Activated B cell treated with CpG ODN at 0.5 μM for 24 hours (primary cell): ENCODE measurements around the gene TNFSF4. TPM values are rescaled to one million over a fixed set of nuclear protein-coding genes. Genes with fewer than 3 reads are reported as not detected.

ENCODE experiments used
- ATAC-seq: fragments of 200-7000 bp; cut with Tn5 transposase; one replicate; pipeline ENCODE4 v1.10.0; 2021; ENCODE audit warnings: low read depth, mild to moderate bottlenecking, moderate library complexity
- CTCF ChIA-PET: fragments of 350-600 bp; sonication (Branson Sonifier 250); formaldehyde crosslinking; loops from one replicate; lab custom pipeline; 2021; ENCODE audit warnings: antibody characterized with exemption; lab: Charles Lee
- POLR2A ChIA-PET: fragments of 350-600 bp; sonication (Branson Sonifier 250); formaldehyde crosslinking; loops from one replicate; lab custom pipeline; 2021; ENCODE audit warnings: antibody characterized with exemption; lab: Charles Lee
- DNase-seq: peaks from one replicate; pipeline ENCODE4 v3.0.0; 2022
- H3K27ac Mint-ChIP-seq: one replicate; pipeline ENCODE4 v1.8.0; 2020; ENCODE audit warnings: mixed read lengths
- H3K27me3 Mint-ChIP-seq: one replicate; pipeline ENCODE4 v1.8.0; 2021; ENCODE audit warnings: mixed read lengths
- H3K36me3 Mint-ChIP-seq: one replicate; pipeline ENCODE4 v1.8.0; 2021; ENCODE audit warnings: low read depth, mixed read lengths
- H3K4me1 Mint-ChIP-seq: one replicate; pipeline ENCODE4 v1.8.0; 2021; ENCODE audit warnings: mixed read lengths
- H3K4me3 Mint-ChIP-seq: one replicate; pipeline ENCODE4 v1.8.0; 2020; ENCODE audit warnings: mild to moderate bottlenecking, mixed read lengths
- H3K9me3 Mint-ChIP-seq: one replicate; pipeline ENCODE4 v1.8.0; 2020; ENCODE audit warnings: mixed read lengths
- intact Hi-C: fragments of 100-400 bp; cut with micrococcal nuclease; formaldehyde crosslinking; loops from one replicate; pipeline ENCODE4 v1.15.1; 2024
- total RNA-seq: library from RNA; stranded (reverse); gene quantifications from 2 replicates; pipeline ENCODE4 v1.2.3, GENCODE V29; 2022
- TF ChIP-seq, protein P1 (sequence below): fragments of 200-600 bp; IDR thresholded peaks from one replicate; pipeline ENCODE4 v1.8.0; 2022; ENCODE audit warnings: antibody characterized with exemption, mild to moderate bottlenecking

The TNFSF4 gene
- total RNA-seq, 1 donor from 2014 or later: 8.6 TPM

DNA sequence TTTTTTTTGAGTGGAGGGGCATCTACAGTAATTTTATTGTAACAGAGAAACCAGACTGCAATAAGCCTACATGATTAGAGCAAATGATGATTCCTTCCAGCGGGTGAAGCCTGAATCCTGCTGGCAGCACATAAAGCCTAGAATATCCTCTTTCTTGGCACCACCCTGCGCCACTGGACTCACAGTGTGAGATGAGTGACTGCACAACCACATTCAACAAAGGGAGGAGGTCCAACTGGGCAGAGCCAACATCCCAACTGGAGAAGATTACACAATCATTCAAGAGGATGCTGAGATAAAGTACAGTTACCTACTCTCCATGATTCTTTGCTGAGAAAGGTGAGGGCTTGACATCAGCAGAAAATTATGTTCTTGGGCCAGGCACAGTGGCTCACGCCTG, 67.4 kb downstream of the TNFSF4 start:
- ChIA-PET POLR2A (no interaction called here), CTCF (no interaction called here)
- no peaks in the 10 kb centered on the region for H3K4me1 Mint-ChIP-seq
- H3K36me3 Mint-ChIP-seq: no peaks in the 10 kb centered on the region
- TF ChIP-seq, protein P1, sequence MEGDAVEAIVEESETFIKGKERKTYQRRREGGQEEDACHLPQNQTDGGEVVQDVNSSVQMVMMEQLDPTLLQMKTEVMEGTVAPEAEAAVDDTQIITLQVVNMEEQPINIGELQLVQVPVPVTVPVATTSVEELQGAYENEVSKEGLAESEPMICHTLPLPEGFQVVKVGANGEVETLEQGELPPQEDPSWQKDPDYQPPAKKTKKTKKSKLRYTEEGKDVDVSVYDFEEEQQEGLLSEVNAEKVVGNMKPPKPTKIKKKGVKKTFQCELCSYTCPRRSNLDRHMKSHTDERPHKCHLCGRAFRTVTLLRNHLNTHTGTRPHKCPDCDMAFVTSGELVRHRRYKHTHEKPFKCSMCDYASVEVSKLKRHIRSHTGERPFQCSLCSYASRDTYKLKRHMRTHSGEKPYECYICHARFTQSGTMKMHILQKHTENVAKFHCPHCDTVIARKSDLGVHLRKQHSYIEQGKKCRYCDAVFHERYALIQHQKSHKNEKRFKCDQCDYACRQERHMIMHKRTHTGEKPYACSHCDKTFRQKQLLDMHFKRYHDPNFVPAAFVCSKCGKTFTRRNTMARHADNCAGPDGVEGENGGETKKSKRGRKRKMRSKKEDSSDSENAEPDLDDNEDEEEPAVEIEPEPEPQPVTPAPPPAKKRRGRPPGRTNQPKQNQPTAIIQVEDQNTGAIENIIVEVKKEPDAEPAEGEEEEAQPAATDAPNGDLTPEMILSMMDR: no peak
- peaks cover 8% of the 10 kb centered on the region for H3K9me3 Mint-ChIP-seq
- no peak for DNase-seq
- no peak overlapping the region for H3K27ac Mint-ChIP-seq
- no peak for ATAC-seq
- intact Hi-C loops: no loop called here
- H3K27me3 Mint-ChIP-seq: peaks cover 2% of the 10 kb centered on the region
- H3K4me3 Mint-ChIP-seq: no peak overlapping the region

- ATAC-seq: no peak
- H3K9me3 Mint-ChIP-seq: peaks cover 5% of the 10 kb centered on the region
- DNase-seq: no peak
- no peaks in the 10 kb centered on the region for H3K4me1 Mint-ChIP-seq
- H3K36me3 Mint-ChIP-seq: no peaks in the 10 kb centered on the region
- POLR2A ChIA-PET: no interaction called here
- CTCF ChIA-PET: no interaction called here
- peaks cover 2% of the 10 kb centered on the region for H3K27me3 Mint-ChIP-seq
- TF ChIP-seq, protein P1: no peak
- intact Hi-C loops: no loop called here
- H3K4me3 Mint-ChIP-seq: no peak overlapping the region
- no peak overlapping the region for H3K27ac Mint-ChIP-seq
Measured at GRCh38 chr1:173137107-173137706, 69.9 kb downstream of the TNFSF4 start.

DNA sequence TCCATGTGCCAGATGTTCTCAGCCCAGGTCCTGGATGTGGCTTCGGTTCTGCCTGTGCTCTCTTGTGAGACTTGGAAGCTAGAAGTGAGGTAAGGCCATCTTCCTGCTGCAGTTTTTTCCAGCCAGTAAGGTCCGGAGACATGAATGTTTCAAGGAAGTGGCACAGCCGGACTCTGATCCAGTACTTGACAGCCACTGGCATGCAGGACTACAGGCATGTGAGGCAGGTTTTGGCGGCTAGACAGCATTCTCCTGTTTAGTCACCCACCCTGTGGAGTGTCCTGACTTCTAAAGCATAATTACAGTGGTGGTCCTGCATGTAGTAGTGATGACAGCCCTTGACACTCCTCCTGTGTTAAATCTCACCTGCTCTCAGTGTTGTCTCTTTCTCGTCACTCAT, 72.3 kb downstream of the TNFSF4 start:
- Mint-ChIP-seq H3K9me3 (peaks cover 5% of the 10 kb centered on the region), H3K4me3 (no peak overlapping the region), H3K4me1 (no peaks in the 10 kb centered on the region), H3K27ac (no peak overlapping the region), H3K36me3 (no peaks in the 10 kb centered on the region), H3K27me3 (peaks cover 2% of the 10 kb centered on the region)
- ATAC-seq (no peak), DNase-seq (no peak)
- intact Hi-C loops: no loop called here
- ChIA-PET POLR2A (no interaction called here), CTCF (no interaction called here)
- TF ChIP-seq, protein P1: no peak

GRCh38 chr1:173134029-173134428, 73.1 kb downstream of the TNFSF4 start:
- intact Hi-C loops: no loop called here
- Mint-ChIP-seq H3K4me1 (no peaks in the 10 kb centered on the region), H3K36me3 (no peaks in the 10 kb centered on the region), H3K9me3 (peaks cover 5% of the 10 kb centered on the region), H3K4me3 (no peak overlapping the region), H3K27me3 (no peaks in the 10 kb centered on the region), H3K27ac (no peak overlapping the region)
- ATAC-seq (no peak), DNase-seq (no peak)
- ChIA-PET POLR2A (no interaction called here), CTCF (no interaction called here)
- TF ChIP-seq, protein P1: no peak

Other genes starting within 250 kb of the TNFSF4 start
- not detected in 2 replicates for gene TNFSF18, start 156.4 kb downstream of the TNFSF4 start, total RNA-seq